Measurements from ENCODE around the gene ADGRA1. TPM values are rescaled to one million over a fixed set of nuclear protein-coding genes. Genes with fewer than 3 reads are reported as not detected.

ADGRA1 gene
- total and polyA plus RNA-seq, 2 of the 8 experiments (the other 6 are each of a cell fraction or from before 2014, with no cell fraction given), result 0.17 to 0.21 TPM

GRCh38 chr10:133038036-133038823 is 49.5 kb upstream of the ADGRA1 start (continued):
- TF ChIP-seq ASH2L (IDR thresholded peaks at IDR 0.05; ENCODE audit: low read length) (no peak), ATF2 (IDR thresholded peaks at IDR 0.05; ENCODE audit: low read length) (no peak), POU5F1 (IDR thresholded peaks at IDR 0.05; ENCODE audit: low read depth, low read length) (no peak), TBP (IDR thresholded peaks at IDR 0.05; ENCODE audit: low read depth, low read length) (no peak), SIX5 (IDR thresholded peaks at IDR 0.05; ENCODE audit: low read depth, low read length) (no peak)
